ENCODE measurements around the gene GSX1. TPM values are rescaled to one million over a fixed set of nuclear protein-coding genes. Genes with fewer than 3 reads are reported as not detected.

The GSX1 gene
- total RNA-seq, 2 experiments from 2014 or later: not detected

- H3K4me3 Mint-ChIP-seq: no peak overlapping the region
- peaks cover 32% of the 10 kb centered on the region for H3K4me1 Mint-ChIP-seq (ENCODE audit: low read depth)
- POLR2A ChIA-PET: no interaction called here
- CTCF ChIA-PET: interaction anchor here (0.7 kb wide), 1 partner anchor 9 kb away, joined by 4 read pairs; no protein-coding TSS in a partner anchor
- intact Hi-C loops (cut with micrococcal nuclease): loop anchor here (10.0 kb wide), 1 partner anchor 131 kb away; no protein-coding TSS in a partner anchor
- TF ChIP-seq CTCF (IDR thresholded peaks at IDR 0.05): no peak
- peaks cover 2% of the 10 kb centered on the region for H3K36me3 Mint-ChIP-seq (ENCODE audit: low read depth)
- H3K9me3 Mint-ChIP-seq: no peaks in the 10 kb centered on the region
- H3K27ac Mint-ChIP-seq: no peak overlapping the region
- DNase-seq: no peak
- no peak for ATAC-seq
- peaks cover 79% of the 10 kb centered on the region for H3K27me3 Mint-ChIP-seq
Observed at GRCh38 chr13:27793507-27794367, 1.5 kb downstream of the GSX1 start.

GRCh38 chr13:27794368-27794691, 2.0 kb downstream of the GSX1 start:
- H3K4me3 Mint-ChIP-seq: no peak overlapping the region
- H3K4me1 Mint-ChIP-seq (ENCODE audit: low read depth): peaks cover 28% of the 10 kb centered on the region
- intact Hi-C loops (cut with micrococcal nuclease): loop anchor here (10.0 kb wide), 1 partner anchor 130 kb away; no protein-coding TSS in a partner anchor
- ChIA-PET POLR2A (no interaction called here), CTCF (no interaction called here)
- H3K27me3 Mint-ChIP-seq: peaks cover 79% of the 10 kb centered on the region
- no peak for ATAC-seq
- no peaks in the 10 kb centered on the region for H3K9me3 Mint-ChIP-seq
- DNase-seq: no peak
- H3K27ac Mint-ChIP-seq: no peak overlapping the region
- H3K36me3 Mint-ChIP-seq (ENCODE audit: low read depth): peaks cover 2% of the 10 kb centered on the region
- TF ChIP-seq CTCF (IDR thresholded peaks at IDR 0.05): no peak

GRCh38 chr13:27794921-27795717, 2.8 kb downstream of the GSX1 start:
- intact Hi-C loops (cut with micrococcal nuclease): loop anchor here (5.0 to 10.0 kb wide), 2 partner anchors 130 to 172 kb away; partner anchors contain the start of gene CDX2
- ChIA-PET CTCF (interaction anchor here (1.0 to 3.7 kb wide), 3 partner anchors 31 to 262 kb away, joined by 3 to 25 read pairs (median 3); no protein-coding TSS in a partner anchor), POLR2A (no interaction called here)
- no peak overlapping the region for H3K27ac Mint-ChIP-seq
- DNase-seq (no peak), ATAC-seq (no peak)
- no peak overlapping the region for H3K4me3 Mint-ChIP-seq
- H3K36me3 Mint-ChIP-seq (ENCODE audit: low read depth): peaks cover 2% of the 10 kb centered on the region
- peaks cover 27% of the 10 kb centered on the region for H3K4me1 Mint-ChIP-seq (ENCODE audit: low read depth)
- peaks cover 84% of the 10 kb centered on the region for H3K27me3 Mint-ChIP-seq
- TF ChIP-seq CTCF (IDR thresholded peaks at IDR 0.05): no peak
- no peaks in the 10 kb centered on the region for H3K9me3 Mint-ChIP-seq

DNA sequence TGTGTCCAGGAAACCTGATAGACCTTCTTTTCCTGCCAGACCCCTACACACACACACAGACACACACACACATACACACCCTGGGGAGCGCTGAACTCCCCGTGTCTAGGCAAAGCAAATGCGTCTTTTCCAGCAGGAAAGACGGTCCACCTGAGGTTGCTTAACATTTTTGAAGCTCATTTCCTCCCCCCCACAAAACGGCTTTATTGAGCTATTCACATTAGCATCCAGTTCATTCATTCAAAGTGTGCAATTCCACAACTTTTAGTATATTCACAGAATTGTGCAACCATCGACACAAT, 3.4 kb downstream of the GSX1 start:
- Mint-ChIP-seq H3K27ac (no peak overlapping the region), H3K36me3 (ENCODE audit: low read depth) (peaks cover 2% of the 10 kb centered on the region), H3K27me3 (peaks cover 87% of the 10 kb centered on the region), H3K9me3 (no peaks in the 10 kb centered on the region), H3K4me1 (ENCODE audit: low read depth) (peaks cover 23% of the 10 kb centered on the region), H3K4me3 (no peak overlapping the region)
- ATAC-seq: no peak
- ChIA-PET POLR2A (no interaction called here), CTCF (interaction anchor here (1.0 to 3.7 kb wide), 4 partner anchors 30 to 433 kb away, joined by 3 to 25 read pairs (median 4); no protein-coding TSS in a partner anchor)
- DNase-seq: no peak
- intact Hi-C loops (cut with micrococcal nuclease): loop anchor here (5.0 to 10.0 kb wide), 2 partner anchors 129 to 172 kb away; partner anchors contain the start of gene CDX2
- TF ChIP-seq CTCF (IDR thresholded peaks at IDR 0.05): no peak
